CD14-positive monocyte (primary cell): Measurements from ENCODE around the gene MGAT4C. TPM values are rescaled to one million over a fixed set of nuclear protein-coding genes. Genes with fewer than 3 reads are reported as not detected.

Source experiments
- DNase-seq, 3 donors: peaks; one replicate each; pipeline ENCODE4 v3.0.0-alpha.2; 2011 to 2022
- H2AFZ ChIP-seq: 2 replicates; pipeline ENCODE4 v1.6.0; 2012; ENCODE audit warnings: mild to moderate bottlenecking, low read depth, low read length, inconsistent platforms; ENCODE audit not compliant: insufficient read depth, poor library complexity, severe bottlenecking
- H3K27ac ChIP-seq, 2 donors: 1 replicate in 1 of 2; 2 replicates in 1 of 2; pipeline ENCODE4 v1.5.1; 2012 to 2013; ENCODE audit warnings: low read length in 2 of 2, control low read depth in 1 of 2, inconsistent platforms in 1 of 2, low read depth in 1 of 2, mild to moderate bottlenecking in 1 of 2
- H3K27me3 ChIP-seq, 2 donors: one replicate each; pipeline versions ENCODE4 v1.6.0 to v1.6.1; 2011 to 2013; ENCODE audit warnings: low read length in 2 of 2; ENCODE audit not compliant: control insufficient read depth in 2 of 2, insufficient read depth in 2 of 2
- H3K36me3 ChIP-seq, 2 donors: replicated peaks in 1 of 2; 1 replicate in 1 of 2; 2 replicates in 1 of 2; pipeline versions ENCODE4 v1.5.1 to v1.6.1; 2012 to 2013; ENCODE audit warnings: low read length in 2 of 2, control low read depth in 1 of 2, inconsistent platforms in 1 of 2, mild to moderate bottlenecking in 1 of 2; ENCODE audit not compliant: insufficient read depth in 2 of 2, control insufficient read depth in 1 of 2
- H3K4me1 ChIP-seq, 2 donors: 1 replicate in 1 of 2; 2 replicates in 1 of 2; pipeline versions ENCODE4 v1.5.1 to v1.6.1; 2012 to 2013; ENCODE audit warnings: low read length in 2 of 2, control low read depth in 1 of 2, inconsistent platforms in 1 of 2, mild to moderate bottlenecking in 1 of 2, moderate library complexity in 1 of 2; ENCODE audit not compliant: insufficient read depth in 2 of 2, control insufficient read depth in 1 of 2
- H3K4me2 ChIP-seq: replicated peaks from 2 replicates; pipeline ENCODE3; 2012; ENCODE audit warnings: low read length, moderate library complexity, mild to moderate bottlenecking; ENCODE audit not compliant: poor library complexity, severe bottlenecking; ENCODE audit errors: extremely low read depth
- H3K4me3 ChIP-seq, 3 experiments: fragments of 200-600 bp in 1 of 3; sonication (generic) in 1 of 3; replicated peaks in 1 of 3; 1 replicate in 2 of 3; 2 replicates in 1 of 3; pipeline ENCODE4 v1.5.1; 2011 to 2013; ENCODE audit warnings: low read length in 3 of 3, mild to moderate bottlenecking in 3 of 3, control low read depth in 2 of 3, low read depth in 2 of 3, inconsistent platforms in 1 of 3, moderate library complexity in 1 of 3
- H3K79me2 ChIP-seq: 2 replicates; pipeline ENCODE4 v1.6.0; 2012; ENCODE audit warnings: mild to moderate bottlenecking, control low read depth, inconsistent platforms, low read length, moderate library complexity; ENCODE audit not compliant: insufficient read depth
- H3K9ac ChIP-seq: 2 replicates; pipeline ENCODE4 v1.6.0; 2017; ENCODE audit warnings: low read length, mild to moderate bottlenecking; ENCODE audit not compliant: insufficient read depth, poor library complexity, severe bottlenecking
- H3K9me3 ChIP-seq, 2 donors: replicated peaks in 1 of 2; 1 replicate in 1 of 2; 2 replicates in 1 of 2; pipeline versions ENCODE4 v1.5.1 to v1.6.1; 2012 to 2013; ENCODE audit warnings: low read length in 2 of 2, control low read depth in 1 of 2; ENCODE audit not compliant: control insufficient read depth in 1 of 2, insufficient read depth in 1 of 2
- H4K20me1 ChIP-seq: 2 replicates; pipeline ENCODE4 v1.6.0; 2012; ENCODE audit warnings: mild to moderate bottlenecking, low read length, control low read depth, moderate library complexity; ENCODE audit not compliant: insufficient read depth
- H3K27ac Mint-ChIP-seq, 7 donors: one replicate each; pipeline ENCODE4 v1.8.0; 2020; ENCODE audit warnings: mild to moderate bottlenecking in 7 of 7, mixed read lengths in 7 of 7, moderate library complexity in 6 of 7, inconsistent platforms in 2 of 7
- H3K27me3 Mint-ChIP-seq, 3 donors: one replicate each; pipeline ENCODE4 v1.8.0; 2021 to 2022; ENCODE audit warnings: low read depth in 3 of 3, mild to moderate bottlenecking in 3 of 3, mixed read lengths in 3 of 3, moderate library complexity in 3 of 3, inconsistent platforms in 1 of 3
- H3K36me3 Mint-ChIP-seq, 2 donors: one replicate each; pipeline ENCODE4 v1.8.0; 2020; ENCODE audit warnings: mixed read lengths in 2 of 2, inconsistent platforms in 1 of 2, mild to moderate bottlenecking in 1 of 2
- H3K4me1 Mint-ChIP-seq: one replicate; pipeline ENCODE4 v1.8.0; 2020; ENCODE audit warnings: mild to moderate bottlenecking, mixed read lengths
- H3K4me3 Mint-ChIP-seq, 2 donors: one replicate each; pipeline ENCODE4 v1.8.0; 2020; ENCODE audit warnings: mild to moderate bottlenecking in 2 of 2, mixed read lengths in 2 of 2, moderate library complexity in 1 of 2
- H3K9me3 Mint-ChIP-seq, 7 donors: one replicate each; pipeline ENCODE4 v1.8.0; 2020 to 2022; ENCODE audit warnings: mixed read lengths in 7 of 7, mild to moderate bottlenecking in 6 of 7, moderate library complexity in 6 of 7, inconsistent platforms in 2 of 7
- WGBS: methylation state at CpG from one replicate; pipeline ENCODE4 v1.1.5; 2013; ENCODE audit warnings: missing lambda C conversion rate; ENCODE audit not compliant: insufficient coverage; 5-methylcytosine and 5-hydroxymethylcytosine counted together
- intact Hi-C, 2 donors: fragments of 100-400 bp; cut with micrococcal nuclease; formaldehyde crosslinking; loops; one replicate each; pipeline versions ENCODE4 v1.15.0 to v1.15.1; 2023
- polyA plus RNA-seq, 3 donors: library from polyadenylated mRNA; depleted of rRNA in 1 of 3; unstranded in 2 of 3; stranded (reverse) in 1 of 3; fragments of 300-500 nt in 2 of 3; fragments of >200 nt in 1 of 3; fragmentation: Illumina TruSeq in 2 of 3; gene quantifications; 1 replicate in 2 of 3; 2 replicates in 1 of 3; pipeline ENCODE4 v1.2.3, GENCODE V29; 2012 to 2021
- TF ChIP-seq, protein P1 (sequence below): fragments of 200-600 bp; IDR thresholded peaks from one replicate; pipeline ENCODE4 v1.8.0; 2022; ENCODE audit warnings: antibody characterized with exemption, mild to moderate bottlenecking

The MGAT4C gene
- polyA plus RNA-seq, 3 donors: not detected

DNA sequence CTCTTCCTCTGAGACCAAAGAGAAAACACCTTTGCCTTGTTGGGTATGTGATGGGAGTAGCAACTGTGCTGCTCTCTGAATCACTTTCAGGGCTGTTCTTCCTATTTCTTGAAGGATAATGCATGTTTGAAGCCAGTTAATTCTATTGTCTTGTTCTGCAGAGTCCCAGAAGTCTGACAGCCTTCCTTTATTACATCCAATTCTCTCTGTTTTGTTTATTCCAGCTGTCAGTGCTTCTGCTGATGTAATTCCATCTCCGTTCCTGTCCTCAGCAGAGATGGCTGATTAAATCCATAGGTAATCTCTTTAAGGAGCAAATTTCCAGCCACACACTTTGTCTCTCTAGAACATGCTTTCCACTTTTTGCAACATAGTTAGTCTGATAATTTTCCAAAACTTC lies 59.7 kb downstream of the MGAT4C start:
- Histone ChIP-seq H3K36me3 (no peaks in the 10 kb centered on the region), H3K9me3 (no peaks in the 10 kb centered on the region), H3K27me3 (no peaks in the 10 kb centered on the region), H4K20me1 (no peaks in the 10 kb centered on the region), H3K27ac (no peak overlapping the region), H3K4me2 (no peak overlapping the region), H3K4me1 (no peaks in the 10 kb centered on the region), H3K79me2 (no peaks in the 10 kb centered on the region), H3K4me3 (no peak overlapping the region), H3K9ac (no peak overlapping the region), H2AFZ (no peak overlapping the region)
- Mint-ChIP-seq H3K27me3 (no peaks in the 10 kb centered on the region), H3K36me3 (no peaks in the 10 kb centered on the region), H3K4me3 (no peak overlapping the region), H3K4me1 (no peaks in the 10 kb centered on the region), H3K27ac (no peak overlapping the region), H3K9me3 (peaks cover 0 to 1% (median 0%) of the 10 kb centered on the region in 7 donors)
- intact Hi-C loops: no loop called here
- DNase-seq: no peak
- 80% methylated on average over 1 of the region's 1 CpG for WGBS
- TF ChIP-seq, protein P1, sequence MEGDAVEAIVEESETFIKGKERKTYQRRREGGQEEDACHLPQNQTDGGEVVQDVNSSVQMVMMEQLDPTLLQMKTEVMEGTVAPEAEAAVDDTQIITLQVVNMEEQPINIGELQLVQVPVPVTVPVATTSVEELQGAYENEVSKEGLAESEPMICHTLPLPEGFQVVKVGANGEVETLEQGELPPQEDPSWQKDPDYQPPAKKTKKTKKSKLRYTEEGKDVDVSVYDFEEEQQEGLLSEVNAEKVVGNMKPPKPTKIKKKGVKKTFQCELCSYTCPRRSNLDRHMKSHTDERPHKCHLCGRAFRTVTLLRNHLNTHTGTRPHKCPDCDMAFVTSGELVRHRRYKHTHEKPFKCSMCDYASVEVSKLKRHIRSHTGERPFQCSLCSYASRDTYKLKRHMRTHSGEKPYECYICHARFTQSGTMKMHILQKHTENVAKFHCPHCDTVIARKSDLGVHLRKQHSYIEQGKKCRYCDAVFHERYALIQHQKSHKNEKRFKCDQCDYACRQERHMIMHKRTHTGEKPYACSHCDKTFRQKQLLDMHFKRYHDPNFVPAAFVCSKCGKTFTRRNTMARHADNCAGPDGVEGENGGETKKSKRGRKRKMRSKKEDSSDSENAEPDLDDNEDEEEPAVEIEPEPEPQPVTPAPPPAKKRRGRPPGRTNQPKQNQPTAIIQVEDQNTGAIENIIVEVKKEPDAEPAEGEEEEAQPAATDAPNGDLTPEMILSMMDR: no peak

DNA sequence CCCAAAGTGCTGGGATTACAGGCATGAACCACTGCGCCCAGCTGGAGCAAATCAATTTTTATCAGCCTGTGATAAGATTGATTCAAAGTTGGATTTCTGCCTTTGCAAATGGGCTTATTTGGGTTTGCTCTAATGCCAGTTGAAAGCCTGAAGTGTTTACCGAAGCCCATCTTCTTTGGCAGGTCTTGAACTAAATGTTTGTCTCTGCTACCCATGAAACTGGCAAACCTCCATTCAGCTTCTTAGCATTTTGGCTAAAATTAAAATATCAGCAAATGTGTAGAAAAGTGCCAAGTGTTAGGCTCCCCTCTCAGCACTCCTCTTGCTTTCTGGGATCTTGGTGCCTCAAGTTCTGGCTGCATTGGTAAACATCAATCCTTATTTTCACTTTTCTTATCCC lies 61.5 kb downstream of the MGAT4C start:
- no peaks in the 10 kb centered on the region for H3K79me2 ChIP-seq
- no peak overlapping the region for H3K4me3 ChIP-seq
- no peak overlapping the region for H3K9ac ChIP-seq
- no peaks in the 10 kb centered on the region for H4K20me1 ChIP-seq
- Mint-ChIP-seq H3K27me3 (no peaks in the 10 kb centered on the region), H3K27ac (no peak overlapping the region), H3K4me1 (no peaks in the 10 kb centered on the region), H3K4me3 (no peak overlapping the region), H3K9me3 (peaks cover 0 to 1% (median 0%) of the 10 kb centered on the region in 7 donors), H3K36me3 (no peaks in the 10 kb centered on the region)
- intact Hi-C loops: no loop called here
- no peaks in the 10 kb centered on the region for H3K9me3 ChIP-seq
- no peak for DNase-seq
- no peak overlapping the region for H3K4me2 ChIP-seq
- H3K36me3 ChIP-seq: no peaks in the 10 kb centered on the region
- H3K4me1 ChIP-seq: no peaks in the 10 kb centered on the region
- no CpG with 5 or more reads among the region's 2 CpGs for WGBS
- no peaks in the 10 kb centered on the region for H3K27me3 ChIP-seq
- no peak overlapping the region for H2AFZ ChIP-seq
- no peak overlapping the region for H3K27ac ChIP-seq
- TF ChIP-seq, protein P1: no peak
